Measurements from ENCODE around the gene ARIH2.

DNA sequence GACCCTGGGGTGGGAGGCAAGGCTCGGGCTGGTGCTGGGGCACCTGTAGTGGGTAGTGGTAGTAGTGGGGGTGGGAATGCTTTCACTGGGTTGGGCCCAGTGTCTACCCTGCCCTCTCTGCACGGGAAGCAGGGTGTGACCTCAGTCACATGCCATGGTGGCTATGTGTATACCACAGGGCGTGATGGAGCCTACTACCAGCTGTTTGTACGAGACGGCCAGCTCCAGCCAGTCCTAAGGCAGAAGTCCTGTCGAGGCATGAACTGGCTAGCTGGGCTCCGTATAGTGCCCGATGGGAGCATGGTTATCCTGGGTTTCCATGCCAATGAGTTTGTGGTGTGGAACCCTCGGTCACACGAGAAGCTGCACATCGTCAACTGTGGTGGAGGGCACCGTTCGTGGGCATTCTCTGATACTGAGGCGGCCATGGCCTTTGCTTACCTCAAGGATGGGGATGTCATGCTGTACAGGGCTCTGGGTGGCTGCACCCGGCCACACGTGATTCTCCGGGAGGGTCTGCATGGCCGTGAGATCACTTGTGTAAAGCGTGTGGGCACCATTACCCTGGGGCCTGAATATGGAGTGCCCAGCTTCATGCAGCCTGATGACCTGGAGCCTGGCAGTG is 94.6 kb downstream of the ARIH2 start:
- TF ChIP-seq CTCF (IDR thresholded peaks at IDR 0.05; ENCODE audit: low read length) (no peak), EZH2 (optimal IDR thresholded peaks at IDR 0.05; ENCODE audit: low read depth, low read length) (no peak), EZH2phosphoT487 (IDR thresholded peaks at IDR 0.05; ENCODE audit: low read length) (no peak)
